Bronchial epithelial cell (primary cell): Measurements from ENCODE around the gene GGACT. TPM values are rescaled to one million over a fixed set of nuclear protein-coding genes. Genes with fewer than 3 reads are reported as not detected.
A peak's percentile ranks its signal among the peaks of the same experiment; 100 is the strongest.

Source experiments
- DNase-seq: peaks from one replicate; pipeline ENCODE4 v3.0.0-alpha.2; 2010; ENCODE audit warnings: low read depth
- FAIRE-seq: peaks from 2 replicates; lab custom pipeline; 2011; peaks lifted over from hg19 to GRCh38; lab: Jason Lieb, UNC
- H3K27me3 ChIP-seq: 2 replicates; pipeline ENCODE4 v1.5.1; 2011; ENCODE audit warnings: low read length; ENCODE audit not compliant: control insufficient read depth, insufficient read depth
- H3K36me3 ChIP-seq: 2 replicates; pipeline ENCODE4 v1.5.1; 2011; ENCODE audit warnings: low read length; ENCODE audit not compliant: control insufficient read depth, insufficient read depth
- H3K4me3 ChIP-seq: 2 replicates; pipeline ENCODE4 v1.5.1; 2011; ENCODE audit warnings: mild to moderate bottlenecking, low read depth, low read length, control low read depth
- total RNA-seq: library from RNA; depleted of rRNA; stranded (reverse); fragments of >200 nt; gene quantifications from 2 replicates; pipeline ENCODE4 v1.2.1, GENCODE V29; 2014
- TF ChIP-seq, protein P1 (sequence below): IDR thresholded peaks from 2 replicates; pipeline ENCODE4 v1.5.1; 2011; ENCODE audit warnings: mild to moderate bottlenecking, moderate library complexity, low read length, control low read depth, inconsistent platforms; ENCODE audit not compliant: insufficient read depth, severe bottlenecking

The GGACT gene
- total RNA-seq, 1 donor from 2014 or later: 5.5 TPM

DNA sequence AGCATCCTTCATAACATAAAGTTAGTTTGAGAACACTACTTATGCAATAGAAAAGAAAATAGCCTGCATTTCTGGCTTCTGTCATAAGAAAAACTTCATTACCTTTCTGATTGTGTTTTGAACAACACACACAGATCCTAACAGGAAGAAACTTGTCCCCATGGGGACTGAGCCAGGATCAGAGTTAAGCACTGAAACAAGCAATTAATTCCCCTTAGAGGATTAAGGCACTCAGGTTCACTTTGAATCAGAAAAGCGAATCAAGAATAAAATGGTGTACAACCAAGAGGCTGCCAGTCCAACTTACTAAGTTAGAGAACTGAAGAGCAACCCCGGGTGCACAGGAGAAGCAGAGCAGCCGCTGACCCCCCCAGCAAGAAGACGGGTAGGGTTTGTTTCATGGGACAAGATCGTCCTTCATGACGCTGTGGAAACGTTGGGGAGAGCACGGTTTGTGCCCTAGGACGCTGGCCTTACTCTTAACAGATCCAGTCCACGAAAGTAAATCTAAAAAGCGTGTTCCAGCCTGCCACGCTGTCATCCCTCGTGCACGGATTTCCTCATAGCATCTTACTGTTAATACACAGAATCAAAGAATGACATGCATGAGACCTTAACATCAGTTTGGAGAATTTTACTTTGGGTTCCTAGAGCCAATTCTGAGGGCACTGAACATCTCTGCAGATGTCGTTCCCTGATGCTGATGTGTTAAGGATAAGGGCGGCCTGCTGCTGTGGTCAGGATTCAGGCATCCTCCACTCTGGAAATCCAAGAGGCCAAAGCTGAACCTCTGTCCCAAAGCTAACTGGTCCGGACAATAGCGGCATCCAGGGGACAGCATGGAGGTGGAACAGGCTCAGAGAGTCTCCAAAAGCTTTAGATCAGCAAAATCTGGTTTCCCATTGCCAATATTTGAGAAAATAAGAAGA, 46.4 kb downstream of the GGACT start:
- FAIRE-seq: no peak
- TF ChIP-seq, protein P1, sequence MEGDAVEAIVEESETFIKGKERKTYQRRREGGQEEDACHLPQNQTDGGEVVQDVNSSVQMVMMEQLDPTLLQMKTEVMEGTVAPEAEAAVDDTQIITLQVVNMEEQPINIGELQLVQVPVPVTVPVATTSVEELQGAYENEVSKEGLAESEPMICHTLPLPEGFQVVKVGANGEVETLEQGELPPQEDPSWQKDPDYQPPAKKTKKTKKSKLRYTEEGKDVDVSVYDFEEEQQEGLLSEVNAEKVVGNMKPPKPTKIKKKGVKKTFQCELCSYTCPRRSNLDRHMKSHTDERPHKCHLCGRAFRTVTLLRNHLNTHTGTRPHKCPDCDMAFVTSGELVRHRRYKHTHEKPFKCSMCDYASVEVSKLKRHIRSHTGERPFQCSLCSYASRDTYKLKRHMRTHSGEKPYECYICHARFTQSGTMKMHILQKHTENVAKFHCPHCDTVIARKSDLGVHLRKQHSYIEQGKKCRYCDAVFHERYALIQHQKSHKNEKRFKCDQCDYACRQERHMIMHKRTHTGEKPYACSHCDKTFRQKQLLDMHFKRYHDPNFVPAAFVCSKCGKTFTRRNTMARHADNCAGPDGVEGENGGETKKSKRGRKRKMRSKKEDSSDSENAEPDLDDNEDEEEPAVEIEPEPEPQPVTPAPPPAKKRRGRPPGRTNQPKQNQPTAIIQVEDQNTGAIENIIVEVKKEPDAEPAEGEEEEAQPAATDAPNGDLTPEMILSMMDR: no peak
- Histone ChIP-seq H3K36me3 (no peaks in the 10 kb centered on the region), H3K27me3 (no peaks in the 10 kb centered on the region), H3K4me3 (no peak overlapping the region)
- peak; percentile 79 for DNase-seq

DNA sequence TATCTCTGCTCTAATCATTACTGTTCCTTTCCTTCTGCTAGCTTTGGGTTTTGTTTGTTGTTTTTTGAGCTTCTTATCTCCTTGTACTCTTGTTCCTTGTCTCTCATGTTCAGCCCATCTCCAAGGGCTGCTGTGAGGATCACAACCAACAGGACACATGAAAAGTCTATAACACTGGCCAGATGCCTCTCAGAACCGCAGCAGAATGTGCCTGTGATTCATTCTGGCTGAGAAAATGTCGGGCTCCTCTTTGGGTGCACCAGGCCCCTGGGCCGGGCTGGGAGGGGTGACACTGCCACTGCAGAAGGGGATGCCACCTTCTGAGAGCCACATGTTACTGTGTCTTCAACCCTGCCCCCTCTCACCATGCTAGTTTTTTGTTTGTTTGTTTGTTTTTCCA, 48.0 kb downstream of the GGACT start:
- Histone ChIP-seq H3K36me3 (no peaks in the 10 kb centered on the region), H3K4me3 (no peak overlapping the region), H3K27me3 (no peaks in the 10 kb centered on the region)
- TF ChIP-seq, protein P1: no peak
- FAIRE-seq (no peak), DNase-seq (no peak)

DNA sequence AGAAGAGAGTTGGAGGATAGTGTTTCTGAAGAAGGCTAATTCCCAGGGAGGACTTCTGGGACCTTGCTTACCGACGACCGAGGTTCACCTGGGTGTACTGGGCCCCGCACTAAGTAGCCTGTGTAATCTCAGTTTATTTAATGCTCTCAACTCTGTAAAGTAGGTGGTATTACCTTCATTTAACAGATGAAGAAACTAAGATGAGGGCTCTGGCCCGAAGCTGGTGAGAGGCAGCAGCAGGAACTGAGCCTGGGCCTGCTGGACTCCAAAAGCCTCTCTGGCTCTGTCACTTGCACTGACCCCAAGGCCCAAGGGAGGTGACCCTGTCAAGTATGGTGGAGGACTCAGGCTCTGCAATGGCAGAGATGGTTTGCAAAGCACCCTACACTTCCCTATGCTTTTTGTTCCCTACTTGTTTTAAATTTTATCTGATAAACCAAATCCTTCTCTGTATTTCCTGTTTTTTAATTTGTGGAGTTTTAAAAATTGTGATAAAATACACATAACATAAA, 50.6 kb downstream of the GGACT start:
- TF ChIP-seq, protein P1: no peak
- DNase-seq: no peak
- no peaks in the 10 kb centered on the region for H3K27me3 ChIP-seq
- FAIRE-seq: no peak
- no peaks in the 10 kb centered on the region for H3K36me3 ChIP-seq
- no peak overlapping the region for H3K4me3 ChIP-seq

DNA sequence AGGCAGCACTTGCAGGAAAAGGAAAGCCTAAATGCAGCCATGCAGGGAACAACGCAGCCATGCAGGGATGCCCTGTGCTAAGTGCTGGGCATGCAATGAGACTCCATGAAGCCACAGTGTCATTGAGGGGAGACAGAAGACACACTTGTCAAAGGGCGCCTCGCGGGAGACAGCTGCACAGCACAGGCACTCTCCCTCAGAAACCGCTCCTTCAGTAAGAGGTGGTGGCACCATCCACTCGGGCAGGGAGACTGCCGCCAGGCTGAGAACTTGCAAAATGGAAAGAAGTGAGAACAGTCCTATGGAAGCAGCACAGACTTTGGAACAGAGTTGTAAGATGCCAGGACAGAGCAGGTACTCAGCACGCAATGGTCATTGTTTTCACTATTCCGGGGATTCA, 51.1 kb downstream of the GGACT start:
- H3K36me3 ChIP-seq: no peaks in the 10 kb centered on the region
- TF ChIP-seq, protein P1: no peak
- FAIRE-seq (no peak), DNase-seq (no peak)
- H3K27me3 ChIP-seq: no peaks in the 10 kb centered on the region
- no peak overlapping the region for H3K4me3 ChIP-seq

DNA sequence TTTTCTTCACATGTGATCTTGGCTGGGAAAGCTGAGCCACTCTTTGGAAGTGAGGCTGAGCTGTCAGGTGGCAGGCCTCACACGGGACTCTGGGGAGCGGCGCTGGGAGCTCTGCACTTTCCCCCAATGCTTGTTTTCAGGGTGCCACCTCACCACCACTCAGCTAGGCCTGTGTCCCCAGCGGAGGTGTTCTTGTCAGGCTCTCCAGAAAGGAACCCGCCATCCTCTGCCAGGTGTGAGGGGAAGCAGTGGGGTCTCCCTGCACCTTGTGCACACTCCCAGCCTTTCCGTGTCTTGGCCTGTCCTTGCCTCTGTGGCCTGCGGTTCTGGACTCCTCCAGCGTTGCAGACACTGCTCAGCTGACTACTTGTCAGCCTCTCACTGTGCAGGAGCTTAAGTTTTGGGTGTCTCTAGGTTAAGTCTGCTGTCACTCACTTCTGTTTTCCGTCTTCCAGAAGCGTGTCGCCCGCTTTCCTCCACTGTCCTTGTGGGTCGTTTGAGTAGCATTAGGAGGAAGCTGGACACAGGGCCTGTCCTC, 51.9 kb downstream of the GGACT start:
- no peak overlapping the region for H3K4me3 ChIP-seq
- DNase-seq (no peak), FAIRE-seq (no peak)
- H3K36me3 ChIP-seq: no peaks in the 10 kb centered on the region
- H3K27me3 ChIP-seq: no peaks in the 10 kb centered on the region
- TF ChIP-seq, protein P1: no peak
